ENCODE data around the gene FNBP1L. TPM values are rescaled to one million over a fixed set of nuclear protein-coding genes. Genes with fewer than 3 reads are reported as not detected.

The FNBP1L gene
- total RNA-seq, 1 donor from 2014 or later = 57.8 TPM

DNA sequence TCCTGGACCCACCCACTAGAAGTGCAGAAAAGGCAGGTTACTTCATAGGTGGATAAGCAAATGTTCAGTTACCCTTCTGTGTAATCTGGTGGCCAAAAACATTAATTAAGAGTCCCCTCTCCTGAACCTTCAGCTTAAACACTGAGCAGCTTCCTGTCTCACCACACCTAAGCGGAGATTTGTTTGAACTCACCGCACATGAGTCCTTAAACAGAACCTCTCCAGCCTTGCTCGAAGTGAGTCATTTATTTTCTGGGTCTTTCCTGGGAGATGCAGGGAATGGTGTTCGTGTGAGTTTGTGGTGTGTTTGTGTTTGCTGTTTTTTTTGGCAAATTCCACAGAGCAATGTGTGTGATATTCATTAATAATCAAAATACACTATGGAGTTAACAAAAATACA lies 7.6 kb upstream of the FNBP1L start:
- Histone ChIP-seq H3K79me2 (ENCODE audit: insufficient read depth, low read length) (no peaks in the 10 kb centered on the region), H3K36me3 (ENCODE audit: insufficient read depth, low read length) (no peaks in the 10 kb centered on the region), H3K4me3 (ENCODE audit: insufficient read depth, low read depth, low read length) (no peak overlapping the region), H2AFZ (ENCODE audit: low read depth, low read length) (no peak overlapping the region), H3K9ac (ENCODE audit: low read length) (no peak overlapping the region), H3K4me1 (ENCODE audit: insufficient read depth, low read length) (no peaks in the 10 kb centered on the region), H3K27ac (ENCODE audit: low read depth, low read length) (no peak overlapping the region), H3K27me3 (ENCODE audit: insufficient read depth, low read length) (no peaks in the 10 kb centered on the region), H4K20me1 (ENCODE audit: insufficient read depth, low read length) (no peaks in the 10 kb centered on the region), H3K4me2 (ENCODE audit: low read length) (no peak overlapping the region), H3K9me3 (ENCODE audit: insufficient read depth, low read depth, low read length) (no peaks in the 10 kb centered on the region)
- no peak for TF ChIP-seq EZH2 (IDR thresholded peaks at IDR 0.05; ENCODE audit: insufficient read depth, low read length)
- TF ChIP-seq, protein P1, sequence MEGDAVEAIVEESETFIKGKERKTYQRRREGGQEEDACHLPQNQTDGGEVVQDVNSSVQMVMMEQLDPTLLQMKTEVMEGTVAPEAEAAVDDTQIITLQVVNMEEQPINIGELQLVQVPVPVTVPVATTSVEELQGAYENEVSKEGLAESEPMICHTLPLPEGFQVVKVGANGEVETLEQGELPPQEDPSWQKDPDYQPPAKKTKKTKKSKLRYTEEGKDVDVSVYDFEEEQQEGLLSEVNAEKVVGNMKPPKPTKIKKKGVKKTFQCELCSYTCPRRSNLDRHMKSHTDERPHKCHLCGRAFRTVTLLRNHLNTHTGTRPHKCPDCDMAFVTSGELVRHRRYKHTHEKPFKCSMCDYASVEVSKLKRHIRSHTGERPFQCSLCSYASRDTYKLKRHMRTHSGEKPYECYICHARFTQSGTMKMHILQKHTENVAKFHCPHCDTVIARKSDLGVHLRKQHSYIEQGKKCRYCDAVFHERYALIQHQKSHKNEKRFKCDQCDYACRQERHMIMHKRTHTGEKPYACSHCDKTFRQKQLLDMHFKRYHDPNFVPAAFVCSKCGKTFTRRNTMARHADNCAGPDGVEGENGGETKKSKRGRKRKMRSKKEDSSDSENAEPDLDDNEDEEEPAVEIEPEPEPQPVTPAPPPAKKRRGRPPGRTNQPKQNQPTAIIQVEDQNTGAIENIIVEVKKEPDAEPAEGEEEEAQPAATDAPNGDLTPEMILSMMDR (IDR thresholded peaks at IDR 0.05; ENCODE audit: insufficient read depth, low read depth, low read length) = no peak
- Mint-ChIP-seq H3K4me1 (ENCODE audit: low read depth, unreplicated experiment) (no peaks in the 10 kb centered on the region), H3K9me3 (ENCODE audit: unreplicated experiment) (no peaks in the 10 kb centered on the region), H3K36me3 (ENCODE audit: low read depth, unreplicated experiment) (no peaks in the 10 kb centered on the region), H3K27ac (ENCODE audit: unreplicated experiment) (no peak overlapping the region), H3K27me3 (ENCODE audit: low read depth, unreplicated experiment) (no peaks in the 10 kb centered on the region), H3K4me3 (ENCODE audit: unreplicated experiment) (no peak overlapping the region)
- DNase-seq (ENCODE audit: low read depth) = no peak
- FAIRE-seq = no peak

- Histone ChIP-seq H3K79me2 (ENCODE audit: insufficient read depth, low read length) (no peaks in the 10 kb centered on the region), H2AFZ (ENCODE audit: low read depth, low read length) (no peak overlapping the region), H3K4me2 (ENCODE audit: low read length) (no peak overlapping the region), H3K4me3 (ENCODE audit: insufficient read depth, low read depth, low read length) (no peak overlapping the region), H3K27me3 (ENCODE audit: insufficient read depth, low read length) (no peaks in the 10 kb centered on the region), H3K9me3 (ENCODE audit: insufficient read depth, low read depth, low read length) (no peaks in the 10 kb centered on the region), H4K20me1 (ENCODE audit: insufficient read depth, low read length) (no peaks in the 10 kb centered on the region), H3K9ac (ENCODE audit: low read length) (no peak overlapping the region), H3K27ac (ENCODE audit: low read depth, low read length) (no peak overlapping the region), H3K4me1 (ENCODE audit: insufficient read depth, low read length) (no peaks in the 10 kb centered on the region), H3K36me3 (ENCODE audit: insufficient read depth, low read length) (no peaks in the 10 kb centered on the region)
- Mint-ChIP-seq H3K4me3 (ENCODE audit: unreplicated experiment) (no peak overlapping the region), H3K36me3 (ENCODE audit: low read depth, unreplicated experiment) (no peaks in the 10 kb centered on the region), H3K9me3 (ENCODE audit: unreplicated experiment) (no peaks in the 10 kb centered on the region), H3K27me3 (ENCODE audit: low read depth, unreplicated experiment) (no peaks in the 10 kb centered on the region), H3K4me1 (ENCODE audit: low read depth, unreplicated experiment) (no peaks in the 10 kb centered on the region), H3K27ac (ENCODE audit: unreplicated experiment) (no peak overlapping the region)
- TF ChIP-seq, protein P1 (IDR thresholded peaks at IDR 0.05; ENCODE audit: insufficient read depth, low read depth, low read length) = no peak
- no peak for TF ChIP-seq EZH2 (IDR thresholded peaks at IDR 0.05; ENCODE audit: insufficient read depth, low read length)
- DNase-seq (ENCODE audit: low read depth) (no peak), FAIRE-seq (no peak)
Observed at GRCh38 chr1:93440706-93441105, 7.2 kb upstream of the FNBP1L start.

DNA sequence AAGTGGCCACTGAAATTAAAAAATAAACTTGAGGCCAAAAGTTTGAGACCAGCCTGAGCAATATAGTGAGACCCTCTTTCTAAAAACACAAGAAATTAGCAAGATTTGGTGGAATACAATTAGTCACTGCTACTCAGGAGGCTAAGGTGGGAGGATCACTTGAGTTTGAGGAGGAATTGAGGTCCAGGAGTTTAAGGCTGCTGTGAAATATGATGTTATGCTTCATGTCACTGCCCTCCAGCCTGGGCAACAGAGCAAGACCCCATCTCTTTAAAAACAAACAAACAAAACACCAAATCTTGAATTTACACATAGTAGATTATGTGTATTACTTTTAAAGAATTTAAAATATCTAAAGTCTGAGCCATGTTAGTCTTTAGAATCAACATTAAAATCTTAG lies 6.3 kb upstream of the FNBP1L start:
- H3K27ac ChIP-seq (ENCODE audit: low read depth, low read length) = no peak overlapping the region
- H3K79me2 ChIP-seq (ENCODE audit: insufficient read depth, low read length) = no peaks in the 10 kb centered on the region
- no peak overlapping the region for H3K4me2 ChIP-seq (ENCODE audit: low read length)
- H3K4me1 ChIP-seq (ENCODE audit: insufficient read depth, low read length) = no peaks in the 10 kb centered on the region
- H3K36me3 ChIP-seq (ENCODE audit: insufficient read depth, low read length) = no peaks in the 10 kb centered on the region
- H3K27me3 ChIP-seq (ENCODE audit: insufficient read depth, low read length) = no peaks in the 10 kb centered on the region
- Mint-ChIP-seq H3K27ac (ENCODE audit: unreplicated experiment) (no peak overlapping the region), H3K36me3 (ENCODE audit: low read depth, unreplicated experiment) (no peaks in the 10 kb centered on the region), H3K4me1 (ENCODE audit: low read depth, unreplicated experiment) (no peaks in the 10 kb centered on the region), H3K4me3 (ENCODE audit: unreplicated experiment) (no peak overlapping the region), H3K9me3 (ENCODE audit: unreplicated experiment) (no peaks in the 10 kb centered on the region), H3K27me3 (ENCODE audit: low read depth, unreplicated experiment) (no peaks in the 10 kb centered on the region)
- DNase-seq (ENCODE audit: low read depth) (no peak), FAIRE-seq (no peak)
- no peak overlapping the region for H3K9ac ChIP-seq (ENCODE audit: low read length)
- H3K9me3 ChIP-seq (ENCODE audit: insufficient read depth, low read depth, low read length) = no peaks in the 10 kb centered on the region
- H2AFZ ChIP-seq (ENCODE audit: low read depth, low read length) = no peak overlapping the region
- no peak for TF ChIP-seq EZH2 (IDR thresholded peaks at IDR 0.05; ENCODE audit: insufficient read depth, low read length)
- TF ChIP-seq, protein P1 (IDR thresholded peaks at IDR 0.05; ENCODE audit: insufficient read depth, low read depth, low read length) = no peak
- H3K4me3 ChIP-seq (ENCODE audit: insufficient read depth, low read depth, low read length) = no peak overlapping the region
- no peaks in the 10 kb centered on the region for H4K20me1 ChIP-seq (ENCODE audit: insufficient read depth, low read length)

Data from astrocyte (in vitro differentiated cells and primary cell).